SK-MEL-5 (cell line): ENCODE data around the gene XYLT1. TPM values are rescaled to one million over a fixed set of nuclear protein-coding genes. Genes with fewer than 3 reads are reported as not detected.

ENCODE experiments used
- DNase-seq: peaks from one replicate; pipeline ENCODE4 v3.0.0-alpha.2; 2016; ENCODE audit warnings: low read depth, low spot score
- in situ Hi-C: cut with HindIII; loops from 2 replicates; pipeline ENCODE4 v1.10.0; 2016; ENCODE audit warnings: low sequenced_read_pairs, high pct_unique_total_duplicates, low pct_unique_long_range_greater_than_20kb
- total RNA-seq: library from RNA; depleted of rRNA; stranded (reverse); fragments of >200 nt; shearing (Covaris generic); gene quantifications from 2 replicates; pipeline ENCODE4 v1.2.3, GENCODE V29; 2014

XYLT1 gene
- total RNA-seq, 1 experiment from 2014 or later: 21.1 TPM

GRCh38 chr16:17375461-17376304 lies 95.1 kb downstream of the XYLT1 start:
- peak; percentile 37 for DNase-seq
- in situ Hi-C loops: no loop called here

GRCh38 chr16:17374668-17375255 lies 96.0 kb downstream of the XYLT1 start:
- DNase-seq: no peak
- in situ Hi-C loops: no loop called here

- in situ Hi-C loops: no loop called here
- DNase-seq: no peak
These were observed 97.2 kb downstream of the XYLT1 start for GRCh38 chr16:17373533-17373932.

GRCh38 chr16:17372386-17372785 lies 98.4 kb downstream of the XYLT1 start:
- in situ Hi-C loops: no loop called here
- DNase-seq: no peak

- in situ Hi-C loops: no loop called here
- no peak for DNase-seq
These were observed 99.5 kb downstream of the XYLT1 start for GRCh38 chr16:17371299-17371698.

- in situ Hi-C loops: no loop called here
- no peak for DNase-seq
These were observed 100.0 kb downstream of the XYLT1 start for GRCh38 chr16:17370731-17371285.

- in situ Hi-C loops: no loop called here
- DNase-seq: no peak
These were observed 100.5 kb downstream of the XYLT1 start for GRCh38 chr16:17370223-17370707.

- no peak for DNase-seq
- in situ Hi-C loops: no loop called here
These were observed 101.1 kb downstream of the XYLT1 start for GRCh38 chr16:17369421-17370222.

GRCh38 chr16:17368951-17369350 lies 101.8 kb downstream of the XYLT1 start:
- no peak for DNase-seq
- in situ Hi-C loops: no loop called here

- no peak for DNase-seq
- in situ Hi-C loops: no loop called here
These were observed 102.3 kb downstream of the XYLT1 start for GRCh38 chr16:17368446-17368845.

- DNase-seq: no peak
- in situ Hi-C loops: no loop called here
These were observed 102.8 kb downstream of the XYLT1 start for GRCh38 chr16:17367923-17368322.

- no peak for DNase-seq
- in situ Hi-C loops: no loop called here
These were observed 103.7 kb downstream of the XYLT1 start for GRCh38 chr16:17367036-17367435.

- no peak for DNase-seq
- in situ Hi-C loops: no loop called here
These were observed 104.3 kb downstream of the XYLT1 start for GRCh38 chr16:17366299-17366961.

- DNase-seq: no peak
- in situ Hi-C loops: no loop called here
These were observed 105.0 kb downstream of the XYLT1 start for GRCh38 chr16:17365591-17366298.

- DNase-seq: peak; percentile 94
- in situ Hi-C loops: no loop called here
These were observed 105.6 kb downstream of the XYLT1 start for GRCh38 chr16:17365211-17365541.

GRCh38 chr16:17364319-17365210 lies 106.2 kb downstream of the XYLT1 start:
- DNase-seq: peak; percentile 64
- in situ Hi-C loops: no loop called here
